Aorta (tissue), 5 donors: Measurements from ENCODE around the gene POLN. TPM values are rescaled to one million over a fixed set of nuclear protein-coding genes. Genes with fewer than 3 reads are reported as not detected.
A peak's percentile ranks its signal among the peaks of the same experiment; 100 is the strongest.

Experiments used
- ATAC-seq: fragments of 200-7000 bp; cut with Tn5 transposase; one replicate; pipeline ENCODE4 v1.9.1; 2022; ENCODE audit warnings: moderate library complexity; ENCODE audit not compliant: low FRiP score
- DNase-seq, 2 donors: peaks; one replicate each; pipeline ENCODE4 v3.0.0-alpha.2; 2020
- H3K27ac ChIP-seq, 2 donors: one replicate each; pipeline ENCODE4 v1.5.1; 2013; ENCODE audit warnings: low read length in 2 of 2, mild to moderate bottlenecking in 2 of 2, moderate library complexity in 2 of 2, control low read depth in 1 of 2, inconsistent platforms in 1 of 2, low read depth in 1 of 2
- H3K27me3 ChIP-seq, 2 donors: one replicate each; pipeline ENCODE4 v1.6.1; 2013; ENCODE audit warnings: control low read depth in 1 of 2, low read length in 1 of 2, mild to moderate bottlenecking in 1 of 2, moderate library complexity in 1 of 2; ENCODE audit not compliant: insufficient read depth in 2 of 2, control insufficient read depth in 1 of 2
- H3K36me3 ChIP-seq, 2 donors: one replicate each; pipeline ENCODE4 v1.6.1; 2013; ENCODE audit warnings: control low read depth in 1 of 2, low read length in 1 of 2, mild to moderate bottlenecking in 1 of 2; ENCODE audit not compliant: insufficient read depth in 2 of 2, control insufficient read depth in 1 of 2
- H3K4me1 ChIP-seq, 2 donors: one replicate each; pipeline ENCODE4 v1.6.1; 2013; ENCODE audit warnings: low read length in 2 of 2, control low read depth in 1 of 2, mild to moderate bottlenecking in 1 of 2, moderate library complexity in 1 of 2; ENCODE audit not compliant: insufficient read depth in 2 of 2, control insufficient read depth in 1 of 2
- H3K4me3 ChIP-seq, 2 donors: one replicate each; pipeline ENCODE4 v1.5.1; 2013; ENCODE audit warnings: low read length in 2 of 2, control low read depth in 1 of 2, mild to moderate bottlenecking in 1 of 2
- H3K9me3 ChIP-seq: one replicate; pipeline ENCODE4 v1.6.1; 2013; ENCODE audit warnings: mild to moderate bottlenecking, low read length; ENCODE audit not compliant: control insufficient read depth
- WGBS, 2 donors: extraction: QIAGEN DNeasy Blood & Tissue Kit; methylation state at CpG; one replicate each; pipeline ENCODE4 v1.1.7; 2013; 5-methylcytosine and 5-hydroxymethylcytosine counted together
- intact Hi-C, 2 donors: fragments of 100-400 bp; cut with DNase I; formaldehyde crosslinking; loops; one replicate each; pipeline versions ENCODE4 v1.14.2 to v1.15.0; 2022
- polyA plus RNA-seq, 2 donors: library from polyadenylated mRNA; stranded (reverse); fragments of 200-250 nt; gene quantifications; one replicate each; pipeline ENCODE4 v1.2.3, GENCODE V29; 2013
- total RNA-seq, 2 donors: library from RNA; stranded (reverse); fragmentation: NEBNext Ultra II Directional; extraction: Animal tissue kit (Norgen Biotek cat#: 25700); gene quantifications; one replicate each; pipeline ENCODE4 v1.2.1, GENCODE V29; 2021
- donor health status: healthy with polysubstance abuse.
- donor health status: Bipolar disorder and iron deficiency.
- donor health status: DM: no; HTN: no; CAD: no.
- donor health status: DM: no; HTN: no; CAD: no.
- donor health status: DM: yes; HTN: yes; CAD: no.

POLN gene
- total and polyA plus RNA-seq, 4 donors: 3.2 to 7.0 (median 6.6) TPM; not detected in 1

- H3K4me1 ChIP-seq: no peaks in the 10 kb centered on the region
- no peaks in the 10 kb centered on the region for H3K9me3 ChIP-seq
- DNase-seq: no peak
- ATAC-seq: no peak
- H3K27ac ChIP-seq: no peak overlapping the region
- H3K4me3 ChIP-seq: no peak overlapping the region
- H3K27me3 ChIP-seq: no peaks in the 10 kb centered on the region
- intact Hi-C loops: no loop called here
- H3K36me3 ChIP-seq: no peaks in the 10 kb centered on the region
- WGBS, 2 donors: 27 to 37% methylated on average over 1 of the region's 1 CpG
Observed at GRCh38 chr4:2089222-2089621, 152.7 kb downstream of the POLN start.

DNA sequence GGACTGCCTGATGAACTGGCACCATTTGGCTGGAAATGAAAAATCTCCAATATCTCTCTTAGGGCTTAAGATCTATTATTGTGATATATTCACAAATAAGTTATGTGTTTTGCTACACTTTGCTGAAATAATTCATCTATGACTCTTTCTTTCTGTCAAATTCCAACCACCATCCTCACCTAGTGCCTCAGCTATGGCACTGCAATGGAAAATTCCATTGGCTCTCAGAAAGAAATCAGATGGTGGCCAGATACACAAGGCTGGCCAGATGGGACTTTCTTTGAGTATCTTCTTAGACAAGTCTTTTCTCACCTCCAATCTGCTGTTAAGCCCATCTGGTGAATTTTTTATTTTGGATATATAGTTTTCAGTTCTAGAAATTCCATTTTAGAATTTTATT is 154.8 kb downstream of the POLN start:
- ATAC-seq: no peak

GRCh38 chr4:2085496-2085901 is 156.4 kb downstream of the POLN start:
- Histone ChIP-seq H3K4me3 (no peak overlapping the region), H3K36me3 (no peaks in the 10 kb centered on the region), H3K27me3 (no peaks in the 10 kb centered on the region), H3K9me3 (no peaks in the 10 kb centered on the region), H3K4me1 (no peaks in the 10 kb centered on the region), H3K27ac (no peak overlapping the region)
- WGBS, 2 donors: 94 to 95% methylated on average over 8 of the region's 8 CpGs
- ATAC-seq (no peak), DNase-seq (no peak)
- intact Hi-C loops: no loop called here

More for the DNA sequence above, 154.8 kb downstream of the POLN start:
- Histone ChIP-seq H3K4me3 (no peak overlapping the region), H3K4me1 (no peaks in the 10 kb centered on the region), H3K36me3 (no peaks in the 10 kb centered on the region), H3K9me3 (no peaks in the 10 kb centered on the region), H3K27me3 (no peaks in the 10 kb centered on the region), H3K27ac (no peak overlapping the region)
- intact Hi-C loops: no loop called here
- DNase-seq: no peak

DNA sequence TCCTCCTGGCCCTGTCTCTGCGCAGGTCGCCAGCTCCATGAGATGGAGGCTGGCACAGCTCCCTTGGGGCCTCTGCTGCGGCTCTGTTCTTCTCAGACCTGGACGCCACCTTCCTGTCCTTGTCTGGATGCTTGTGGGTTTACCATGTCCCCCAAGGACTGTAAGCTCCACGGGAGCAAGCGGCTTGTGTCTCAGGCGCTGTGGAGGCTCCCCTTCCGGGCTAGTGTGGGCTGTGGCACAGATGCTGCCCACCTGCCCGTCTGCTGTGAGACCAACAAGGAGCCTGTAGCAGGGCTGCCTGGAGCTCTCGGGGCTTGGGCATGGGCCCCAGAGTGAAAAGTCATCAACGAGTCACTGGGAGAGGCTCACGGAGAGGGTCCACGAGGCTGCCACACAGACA is 157.6 kb downstream of the POLN start:
- ATAC-seq (no peak), DNase-seq (no peak)
- no peak overlapping the region for H3K27ac ChIP-seq
- WGBS, 2 donors: 86 to 87% methylated on average over 13 of the region's 13 CpGs
- H3K4me3 ChIP-seq: no peak overlapping the region
- no peaks in the 10 kb centered on the region for H3K9me3 ChIP-seq
- no peaks in the 10 kb centered on the region for H3K4me1 ChIP-seq
- H3K27me3 ChIP-seq: no peaks in the 10 kb centered on the region
- H3K36me3 ChIP-seq: no peaks in the 10 kb centered on the region
- intact Hi-C loops: no loop called here

DNA sequence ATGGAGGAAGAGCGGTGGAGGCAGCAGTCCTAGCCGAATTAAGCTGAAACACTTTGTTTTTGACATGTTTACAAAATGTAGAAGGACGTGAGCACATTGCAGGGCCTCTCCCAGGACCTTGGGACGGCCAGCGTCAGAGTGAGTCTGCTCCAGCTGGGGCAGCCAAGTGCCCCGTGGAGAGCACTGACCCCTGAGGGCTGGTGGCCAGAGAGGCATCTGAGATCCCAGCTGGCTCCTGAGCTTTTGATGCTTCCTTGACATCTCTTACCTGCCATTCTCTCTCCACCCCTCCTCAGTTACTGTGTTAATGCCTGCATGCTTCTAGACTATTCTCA is 158.1 kb downstream of the POLN start:
- no peaks in the 10 kb centered on the region for H3K9me3 ChIP-seq
- no peaks in the 10 kb centered on the region for H3K36me3 ChIP-seq
- ATAC-seq (no peak), DNase-seq (no peak)
- H3K27me3 ChIP-seq: no peaks in the 10 kb centered on the region
- H3K27ac ChIP-seq: no peak overlapping the region
- intact Hi-C loops: no loop called here
- 85 to 86% methylated on average over 6 of the region's 6 CpGs for WGBS, 2 donors
- H3K4me3 ChIP-seq: no peak overlapping the region
- H3K4me1 ChIP-seq: no peaks in the 10 kb centered on the region

- no peak overlapping the region for H3K4me3 ChIP-seq
- intact Hi-C loops: no loop called here
- ATAC-seq (no peak), DNase-seq (no peak)
- WGBS, 2 donors: 91 to 92% methylated on average over 15 of the region's 15 CpGs
- H3K9me3 ChIP-seq: no peaks in the 10 kb centered on the region
- H3K4me1 ChIP-seq: no peaks in the 10 kb centered on the region
- H3K27me3 ChIP-seq: no peaks in the 10 kb centered on the region
- no peaks in the 10 kb centered on the region for H3K36me3 ChIP-seq
- no peak overlapping the region for H3K27ac ChIP-seq
Observed at GRCh38 chr4:2083116-2083825, 158.7 kb downstream of the POLN start.

GRCh38 chr4:2082627-2083026 is 159.3 kb downstream of the POLN start:
- DNase-seq (no peak), ATAC-seq (no peak)
- H3K36me3 ChIP-seq: no peaks in the 10 kb centered on the region
- no peaks in the 10 kb centered on the region for H3K9me3 ChIP-seq
- intact Hi-C loops: no loop called here
- no peak overlapping the region for H3K27ac ChIP-seq
- WGBS, 2 donors: 85 to 88% methylated on average over 4 of the region's 4 CpGs
- H3K27me3 ChIP-seq: no peaks in the 10 kb centered on the region
- H3K4me3 ChIP-seq: no peak overlapping the region
- no peaks in the 10 kb centered on the region for H3K4me1 ChIP-seq

- H3K9me3 ChIP-seq: no peaks in the 10 kb centered on the region
- ATAC-seq (no peak), DNase-seq (no peak)
- H3K27ac ChIP-seq: no peak overlapping the region
- H3K4me3 ChIP-seq: no peak overlapping the region
- no peaks in the 10 kb centered on the region for H3K4me1 ChIP-seq
- no peaks in the 10 kb centered on the region for H3K27me3 ChIP-seq
- intact Hi-C loops: no loop called here
- H3K36me3 ChIP-seq: no peaks in the 10 kb centered on the region
- WGBS, 2 donors: 87 to 90% methylated on average over 3 of the region's 3 CpGs
Observed at GRCh38 chr4:2082118-2082517, 159.8 kb downstream of the POLN start.

GRCh38 chr4:2081540-2081939 is 160.4 kb downstream of the POLN start:
- Histone ChIP-seq H3K9me3 (no peaks in the 10 kb centered on the region), H3K4me3 (no peak overlapping the region), H3K36me3 (no peaks in the 10 kb centered on the region), H3K27ac (no peak overlapping the region), H3K4me1 (no peaks in the 10 kb centered on the region), H3K27me3 (no peaks in the 10 kb centered on the region)
- WGBS, 2 donors: 94 to 97% methylated on average over 9 to 10 of the region's 10 CpGs
- intact Hi-C loops: no loop called here
- ATAC-seq (no peak), DNase-seq (peak in 1 of 2 donors; percentile 39)
